Stimulated activated CD4-positive, alpha-beta T cell treated with anti-CD3 and anti-CD28 coated beads, Interleukin-2, amount 100 ng/mL, for 48 hours (primary cell): ENCODE data around the gene NRSN1.
"Not testable (repeated sequence)": the region's sequence is repeated elsewhere in the genome, so short reads cannot be mapped to it uniquely, and the experiment has no call there.

Experiments
- DNase-seq, 2 donors: peaks; one replicate each; pipeline ENCODE4 v3.0.0-alpha.2; 2020

NRSN1 gene

DNA sequence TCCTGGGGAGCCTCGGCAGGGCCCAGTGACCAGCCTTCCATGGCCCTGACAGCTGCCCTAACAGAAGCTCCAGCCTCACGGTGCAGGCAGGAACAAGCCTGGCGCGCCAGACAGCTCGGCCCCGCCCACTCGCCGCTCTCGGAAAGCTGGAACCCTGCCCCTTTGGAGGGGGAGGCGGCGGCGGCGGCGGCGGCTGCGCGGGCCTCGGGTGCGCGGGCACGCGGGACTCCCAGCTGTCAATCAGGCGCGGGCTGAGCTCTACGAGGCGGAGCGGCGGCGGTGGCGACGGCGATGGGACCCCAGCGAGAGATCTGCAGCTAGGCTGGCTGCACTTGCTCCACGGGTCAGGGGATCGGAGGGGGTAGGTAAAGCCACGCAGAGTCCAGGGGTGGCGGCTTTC is at the start of gene NRSN1:
TSS of gene NRSN1 (plus strand) at position 236 of the 400 bp plus-strand sequence. CDS start 8,113 bp downstream, outside the sequence.
- DNase-seq: no peak

GRCh38 chr6:24078200-24078599 is 47.8 kb upstream of the NRSN1 start:
- DNase-seq: no peak

- no peak for DNase-seq
Observed at GRCh38 chr6:24079076-24079475, 46.9 kb upstream of the NRSN1 start.

DNA sequence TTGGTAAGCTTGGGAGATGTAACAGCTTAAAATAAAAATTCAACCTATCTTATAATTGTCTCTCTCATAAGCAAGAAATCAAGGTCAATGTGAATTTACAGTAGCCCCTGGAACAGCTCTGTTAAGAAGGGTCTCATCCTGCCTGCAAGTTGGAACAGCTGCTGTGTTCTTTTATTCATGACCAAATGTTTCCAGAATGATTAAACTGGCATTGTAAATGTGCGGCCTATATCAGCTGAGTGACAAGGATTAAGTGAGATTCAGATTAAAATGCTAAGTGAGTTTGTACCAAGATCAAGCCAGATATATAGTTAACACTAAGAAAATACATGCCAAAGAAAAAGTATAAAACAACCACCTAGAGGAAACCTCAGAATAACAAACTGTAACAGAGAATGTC is 45.3 kb upstream of the NRSN1 start:
- no peak for DNase-seq

DNA sequence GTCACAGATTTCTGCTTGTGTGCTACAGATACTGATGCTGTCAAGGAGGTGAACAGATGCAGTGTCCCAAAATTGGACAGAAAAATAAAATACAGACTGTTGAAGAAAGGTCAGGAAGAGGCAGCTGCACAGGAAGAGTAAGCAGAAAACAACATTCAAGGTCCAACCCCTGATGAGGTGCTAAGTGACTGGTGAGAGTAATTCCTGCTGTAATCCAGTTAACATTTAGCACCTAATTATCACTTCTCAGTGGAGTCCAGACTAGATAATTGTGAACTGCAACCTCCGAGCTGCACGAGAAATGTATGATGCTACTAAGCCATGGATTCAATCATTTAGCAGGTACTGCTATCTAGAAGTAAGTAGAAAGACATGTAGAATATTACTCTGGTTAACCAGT is 36.3 kb upstream of the NRSN1 start:
- DNase-seq: no peak

DNA sequence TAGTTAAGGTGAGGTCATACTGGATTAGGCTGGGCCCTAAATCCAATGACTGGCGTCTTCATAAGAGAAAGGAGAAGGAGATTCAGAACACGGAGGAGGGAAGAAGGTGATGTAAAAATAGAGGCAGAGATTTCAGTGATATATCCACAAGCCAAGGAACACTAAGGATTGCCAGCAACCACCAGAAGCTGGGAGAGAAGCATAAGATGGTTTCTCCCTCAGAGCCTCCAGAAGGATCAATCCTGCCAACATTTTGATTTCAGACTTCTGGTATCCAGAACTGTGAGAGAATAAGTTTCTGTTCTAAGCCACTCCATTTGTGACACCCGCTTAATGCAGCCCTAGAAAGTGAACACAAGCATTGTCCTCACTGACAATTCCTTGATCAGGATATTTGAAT is 33.6 kb upstream of the NRSN1 start:
- no peak for DNase-seq

DNA sequence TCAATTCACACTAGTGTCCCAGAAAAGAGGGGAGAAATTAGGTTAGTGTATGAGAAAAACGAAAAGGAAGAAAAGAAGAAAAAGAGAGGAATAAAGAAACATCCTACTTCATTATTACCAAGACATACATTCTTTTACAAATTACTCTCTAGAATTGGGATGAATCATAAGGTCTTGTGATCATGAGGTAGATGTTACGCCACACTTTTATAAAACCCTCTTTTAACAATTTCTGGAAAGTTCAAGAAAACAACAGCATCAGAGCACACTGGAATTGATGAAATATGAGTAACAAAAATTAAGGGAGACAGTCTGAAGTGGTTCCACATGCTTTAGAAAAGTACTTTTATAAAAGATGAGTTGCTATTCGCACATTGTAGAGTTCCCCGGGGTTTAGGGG is 32.6 kb upstream of the NRSN1 start:
- no peak for DNase-seq

DNA sequence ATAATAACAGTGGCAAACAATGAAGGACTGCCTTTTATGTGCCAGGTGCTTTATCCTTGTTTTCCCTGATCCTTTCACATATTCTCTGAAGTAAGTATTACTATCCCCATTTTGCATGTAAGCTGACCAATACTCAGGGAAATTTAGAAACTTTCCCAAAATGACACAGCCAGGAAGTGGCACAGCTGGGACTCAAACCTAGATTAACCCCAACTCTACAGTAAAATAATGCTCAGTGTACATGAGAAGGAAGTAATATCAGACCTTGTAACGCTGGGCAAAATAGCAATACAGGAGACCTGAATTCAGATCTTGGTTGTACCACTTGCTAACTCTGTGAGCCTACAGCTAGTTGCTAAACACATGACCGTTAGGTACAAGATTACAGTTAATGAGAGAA is 26.8 kb upstream of the NRSN1 start:
- DNase-seq: no peak

GRCh38 chr6:24100024-24100769 is 25.8 kb upstream of the NRSN1 start:
- DNase-seq: no peak

DNA sequence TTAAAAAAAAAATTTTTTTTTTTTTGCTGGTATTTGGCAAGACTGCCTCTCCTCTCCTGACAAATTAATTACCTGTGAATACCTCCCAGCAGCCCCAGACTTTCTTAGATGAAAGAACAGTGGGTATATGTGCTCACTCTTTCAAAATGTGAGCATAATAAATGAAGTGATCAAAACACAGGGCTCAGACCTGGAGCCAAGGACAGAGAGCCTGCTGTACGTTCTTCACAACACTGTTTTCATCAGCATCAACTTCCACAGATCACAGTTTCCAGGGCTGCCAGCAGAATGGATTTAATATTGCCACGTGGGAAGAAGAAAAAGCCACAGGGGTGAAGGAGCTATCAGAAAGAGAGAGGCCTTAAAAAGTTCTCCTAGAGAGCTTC is 25.3 kb upstream of the NRSN1 start:
- DNase-seq: no peak

GRCh38 chr6:24105191-24105590 is 20.8 kb upstream of the NRSN1 start:
- DNase-seq: no peak

GRCh38 chr6:24106291-24106690 is 19.7 kb upstream of the NRSN1 start:
- no peak for DNase-seq

- DNase-seq: no peak
Observed at GRCh38 chr6:24107294-24107693, 18.7 kb upstream of the NRSN1 start.

GRCh38 chr6:24108056-24108455 is 18.0 kb upstream of the NRSN1 start:
- no peak for DNase-seq

GRCh38 chr6:24110417-24110816 is 15.6 kb upstream of the NRSN1 start:
- DNase-seq: no peak

DNA sequence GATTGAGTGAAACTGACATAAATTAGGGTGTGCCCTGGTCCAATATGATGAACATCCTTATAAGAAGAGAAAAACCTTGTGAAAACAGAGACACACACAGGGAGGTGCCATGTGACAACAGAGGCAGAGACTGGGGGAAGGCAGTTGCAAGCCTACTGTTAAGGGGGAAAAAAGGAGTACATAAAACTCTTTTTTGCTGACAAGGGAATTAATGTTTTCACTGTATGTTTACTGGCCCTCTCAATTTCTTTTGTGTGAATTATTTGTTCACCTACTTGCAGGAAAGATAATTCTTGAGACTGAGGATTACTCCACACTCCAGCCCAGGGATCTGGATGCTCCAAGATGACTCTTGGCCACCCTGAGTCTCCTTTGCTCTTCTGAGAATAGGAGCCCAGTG is 12.1 kb upstream of the NRSN1 start:
- no peak for DNase-seq

- DNase-seq: no peak
Observed at GRCh38 chr6:24117021-24117420, 9.0 kb upstream of the NRSN1 start.

DNA sequence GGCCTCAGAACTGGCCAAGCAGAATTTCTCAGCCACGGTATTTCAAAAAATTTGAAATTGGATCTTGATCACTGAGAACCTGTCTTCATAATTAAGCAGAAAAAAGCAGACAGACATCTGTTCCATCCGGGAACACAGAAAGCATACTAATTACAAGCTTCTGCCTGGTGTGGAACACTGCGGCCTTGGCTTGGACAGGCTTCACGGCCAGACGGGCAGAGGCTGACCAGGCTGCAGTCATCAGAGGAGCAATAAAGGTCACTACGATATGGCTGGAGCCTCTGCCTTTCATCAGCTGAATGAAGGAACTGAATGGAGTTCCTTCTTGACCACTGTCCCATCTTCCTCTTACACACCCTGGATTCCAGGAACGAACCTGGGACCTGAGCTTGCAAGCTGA is 3.9 kb upstream of the NRSN1 start:
- no peak for DNase-seq

DNA sequence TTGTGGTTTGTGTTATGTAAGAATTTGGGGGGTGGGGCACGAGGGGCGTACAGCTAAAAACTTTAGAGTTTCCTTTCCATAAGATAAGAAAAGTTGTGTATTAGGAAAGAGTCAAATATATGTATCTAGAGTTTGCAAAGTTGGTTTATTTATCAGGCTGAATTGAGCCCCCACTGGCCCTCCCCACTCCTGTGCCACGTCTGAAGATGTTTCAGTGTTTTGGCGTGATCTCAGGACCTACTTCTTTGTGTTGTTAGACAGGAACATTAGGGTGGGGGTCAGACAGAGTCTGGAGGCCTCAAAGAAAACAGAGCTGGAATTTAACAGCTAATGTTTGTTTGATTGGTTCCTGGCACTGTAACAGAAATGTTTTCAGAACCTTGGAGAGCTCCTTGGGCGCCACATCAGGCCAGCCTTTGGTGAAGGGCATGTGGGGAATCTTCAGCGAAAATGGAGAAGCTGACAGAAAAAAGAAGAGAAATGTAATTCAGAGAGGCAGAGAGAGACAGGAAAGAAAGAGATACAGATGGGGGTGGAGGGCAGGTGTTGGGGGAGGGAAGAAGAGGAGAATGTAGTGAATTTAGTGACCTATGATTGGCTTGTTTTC is 674 bp downstream of the NRSN1 start:
- DNase-seq: peak; percentile 1 to 4

- DNase-seq: no peak
Observed at GRCh38 chr6:24127316-24127715, 1.3 kb downstream of the NRSN1 start.

DNA sequence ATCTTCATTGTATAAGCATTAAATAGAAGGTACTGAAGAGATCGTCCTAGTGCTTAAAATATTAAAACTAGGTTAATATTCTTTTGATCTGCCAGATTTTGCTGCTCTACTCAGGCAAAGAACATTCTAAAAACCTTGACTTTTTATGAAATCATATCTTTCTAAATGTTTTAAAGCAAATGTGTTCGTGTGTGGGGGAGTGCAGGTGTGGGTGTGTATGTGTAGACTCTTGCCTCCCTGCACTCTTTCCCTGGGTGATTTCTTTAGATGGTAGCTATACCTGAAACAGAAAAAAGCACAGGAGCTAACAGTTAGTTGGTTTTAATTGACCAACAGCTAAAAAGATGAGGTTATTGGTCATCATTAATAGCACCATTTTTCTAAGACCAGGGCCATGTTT is 5.7 kb downstream of the NRSN1 start:
- no peak for DNase-seq

- DNase-seq: no peak
Observed at GRCh38 chr6:24139080-24139479, 13.1 kb downstream of the NRSN1 start.

- no peak for DNase-seq
Observed at GRCh38 chr6:24139639-24140038, 13.6 kb downstream of the NRSN1 start.

GRCh38 chr6:24140591-24140990 is 14.6 kb downstream of the NRSN1 start:
- DNase-seq: no peak

DNA sequence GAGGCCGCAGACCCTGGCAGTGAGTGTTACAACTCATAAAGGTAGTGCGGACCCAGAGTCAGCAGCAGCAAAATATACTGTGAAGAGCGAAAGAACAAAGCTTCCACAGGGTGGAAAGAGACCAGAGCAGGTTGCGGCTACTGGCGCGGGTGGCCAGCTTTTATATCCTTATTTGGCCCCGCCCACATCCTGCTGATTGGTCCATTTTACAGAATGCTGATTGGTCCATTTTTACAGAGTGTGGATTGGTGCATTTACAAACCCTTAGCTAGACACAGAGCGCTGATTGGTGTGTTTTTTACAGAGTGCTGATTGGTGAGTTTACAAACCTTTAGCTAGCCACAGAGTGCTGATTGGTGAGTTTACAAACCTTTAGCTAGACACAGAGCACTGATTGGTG is 16.7 kb downstream of the NRSN1 start:
- not testable (repeated sequence) for DNase-seq
